ENCODE results near the gene GNAI3. TPM values are rescaled to one million over a fixed set of nuclear protein-coding genes. Genes with fewer than 3 reads are reported as not detected.

GNAI3 gene
- total and polyA plus RNA-seq, 2 of the 13 experiments (the other 11 are each of a cell fraction or from before 2014, with no cell fraction given): 4.3 to 9.0 TPM

DNA sequence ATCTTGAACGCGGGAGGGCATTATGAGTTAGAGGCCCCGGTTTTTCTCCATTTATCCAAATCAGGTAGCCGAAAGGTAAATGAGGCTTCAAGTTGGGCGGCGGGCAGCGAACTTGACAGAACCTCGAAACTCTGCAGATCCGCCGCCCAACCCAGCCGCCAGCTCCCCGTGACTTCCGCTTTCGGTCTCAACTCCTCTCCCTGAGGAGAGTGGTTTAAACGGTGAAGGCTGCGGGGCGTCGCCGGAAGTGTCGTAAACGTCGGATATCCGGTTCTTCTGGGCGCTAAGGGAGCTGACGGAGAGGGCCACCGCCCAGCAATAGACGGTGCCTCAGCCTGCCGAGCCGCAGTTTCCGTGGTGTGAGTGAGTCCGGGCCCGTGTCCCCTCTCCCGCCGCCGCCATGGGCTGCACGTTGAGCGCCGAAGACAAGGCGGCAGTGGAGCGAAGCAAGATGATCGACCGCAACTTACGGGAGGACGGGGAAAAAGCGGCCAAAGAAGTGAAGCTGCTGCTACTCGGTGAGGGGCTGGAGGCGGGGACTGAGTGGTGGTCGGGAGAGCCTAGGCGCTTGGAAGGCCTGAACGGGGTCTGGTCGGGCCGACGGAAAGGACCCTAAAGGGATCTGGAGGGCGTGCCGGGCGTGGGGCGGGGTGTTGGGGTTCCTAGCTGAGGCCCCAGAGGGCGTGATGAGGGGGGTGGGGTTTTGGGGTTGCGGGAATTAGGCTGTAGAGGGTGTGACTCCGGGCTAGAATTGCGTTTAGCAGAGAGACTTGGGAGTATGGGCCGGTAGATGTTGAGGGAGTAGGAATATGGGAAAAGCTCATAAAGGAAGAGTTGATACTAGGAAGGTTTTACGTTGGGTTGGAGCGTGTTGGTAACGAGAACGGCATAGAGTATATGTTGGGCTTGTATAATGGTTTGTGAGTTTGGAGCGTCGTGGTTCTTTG, at the start of gene GNAI3 (continued):
- TF ChIP-seq KDM2A (CRISPR knock-in tag; IDR thresholded peaks at IDR 0.05; ENCODE audit: borderline replicate concordance, low read depth): peak; percentile 84
- no peak for TF ChIP-seq PTBP1 (IDR thresholded peaks at IDR 0.05; ENCODE audit: low read depth, low read length, poor library complexity, severe bottlenecking)
- TF ChIP-seq SMYD3 (CRISPR knock-in tag; IDR thresholded peaks at IDR 0.05): peak; percentile 68; the same call in 1 of the 2 replicates
- TF ChIP-seq REL (CRISPR knock-in tag; conservative IDR thresholded peaks at IDR 0.05): no peak
- peak; percentile 66; the same call in 1 of the 2 replicates for TF ChIP-seq ZSCAN29 (CRISPR knock-in tag; conservative IDR thresholded peaks at IDR 0.05)
- TF ChIP-seq RARA (CRISPR knock-in tag; IDR thresholded peaks at IDR 0.05): peak; percentile 45; the same call in 1 of the 2 replicates
- peak; percentile 75 for TF ChIP-seq RBM39 (IDR thresholded peaks at IDR 0.05; ENCODE audit: low read depth, low read length, poor library complexity, severe bottlenecking)
- no peak for TF ChIP-seq ZNF432 (CRISPR knock-in tag; IDR thresholded peaks at IDR 0.05; ENCODE audit: borderline replicate concordance)
- peak; percentile 25; the same call in 1 of the 2 replicates for TF ChIP-seq HCFC1 (IDR thresholded peaks at IDR 0.05; ENCODE audit: low read depth, low read length)
- no peak for TF ChIP-seq SETDB1 (CRISPR knock-in tag; IDR thresholded peaks at IDR 0.05; ENCODE audit: borderline replicate concordance)
- TF ChIP-seq RFX5 (IDR thresholded peaks at IDR 0.05; ENCODE audit: low read depth, low read length): no peak
- TF ChIP-seq TCF12 (IDR thresholded peaks at IDR 0.05): no peak
- TF ChIP-seq TCF12 (CRISPR knock-in tag; IDR thresholded peaks at IDR 0.05): no peak
- TF ChIP-seq HMG20B (CRISPR knock-in tag; conservative IDR thresholded peaks at IDR 0.05): no peak
- TF ChIP-seq ZNF713 (CRISPR knock-in tag; IDR thresholded peaks at IDR 0.05): no peak
- TF ChIP-seq, protein P1, sequence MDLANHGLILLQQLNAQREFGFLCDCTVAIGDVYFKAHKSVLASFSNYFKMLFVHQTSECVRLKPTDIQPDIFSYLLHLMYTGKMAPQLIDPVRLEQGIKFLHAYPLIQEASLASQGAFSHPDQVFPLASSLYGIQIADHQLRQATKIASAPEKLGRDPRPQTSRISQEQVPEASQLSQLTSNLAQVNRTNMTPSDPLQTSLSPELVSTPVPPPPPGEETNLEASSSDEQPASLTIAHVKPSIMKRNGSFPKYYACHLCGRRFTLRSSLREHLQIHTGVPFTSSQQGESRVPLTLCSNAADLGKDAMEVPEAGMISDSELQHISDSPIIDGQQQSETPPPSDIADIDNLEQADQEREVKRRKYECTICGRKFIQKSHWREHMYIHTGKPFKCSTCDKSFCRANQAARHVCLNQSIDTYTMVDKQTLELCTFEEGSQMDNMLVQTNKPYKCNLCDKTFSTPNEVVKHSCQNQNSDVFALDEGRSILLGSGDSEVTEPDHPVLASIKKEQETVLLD (CRISPR knock-in tag; IDR thresholded peaks at IDR 0.05; ENCODE audit: low read depth): 0 out of 2 replicates have a peak, but pooled peaks have one; percentile 51
- TF ChIP-seq U2AF1 (optimal IDR thresholded peaks at IDR 0.05; ENCODE audit: low read depth, low read length): no peak
- no peak for TF ChIP-seq ATAD3A (CRISPR knock-in tag; IDR thresholded peaks at IDR 0.05)
- peak; percentile 85; the same call in 1 of the 2 replicates for TF ChIP-seq SAFB2 (CRISPR knock-in tag; IDR thresholded peaks at IDR 0.05; ENCODE audit: borderline replicate concordance, low read depth)
- TF ChIP-seq MTA1 (CRISPR knock-in tag; IDR thresholded peaks at IDR 0.05; ENCODE audit: borderline replicate concordance): peak; percentile 55; the same call in 1 of the 2 replicates
- no peak for TF ChIP-seq ZNF354B (CRISPR knock-in tag; IDR thresholded peaks at IDR 0.05)
- peak; percentile 71 for TF ChIP-seq BORCS8-MEF2B (CRISPR knock-in tag; IDR thresholded peaks at IDR 0.05)
- TF ChIP-seq, protein P2, sequence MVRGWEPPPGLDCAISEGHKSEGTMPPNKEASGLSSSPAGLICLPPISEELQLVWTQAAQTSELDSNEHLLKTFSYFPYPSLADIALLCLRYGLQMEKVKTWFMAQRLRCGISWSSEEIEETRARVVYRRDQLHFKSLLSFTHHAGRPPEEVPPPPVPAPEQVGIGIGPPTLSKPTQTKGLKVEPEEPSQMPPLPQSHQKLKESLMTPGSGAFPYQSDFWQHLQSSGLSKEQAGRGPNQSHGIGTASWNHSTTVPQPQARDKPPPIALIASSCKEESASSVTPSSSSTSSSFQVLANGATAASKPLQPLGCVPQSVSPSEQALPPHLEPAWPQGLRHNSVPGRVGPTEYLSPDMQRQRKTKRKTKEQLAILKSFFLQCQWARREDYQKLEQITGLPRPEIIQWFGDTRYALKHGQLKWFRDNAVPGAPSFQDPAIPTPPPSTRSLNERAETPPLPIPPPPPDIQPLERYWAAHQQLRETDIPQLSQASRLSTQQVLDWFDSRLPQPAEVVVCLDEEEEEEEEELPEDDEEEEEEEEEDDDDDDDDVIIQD (CRISPR knock-in tag; IDR thresholded peaks at IDR 0.05; ENCODE audit: low read depth): no peak
- TF ChIP-seq, protein P3, sequence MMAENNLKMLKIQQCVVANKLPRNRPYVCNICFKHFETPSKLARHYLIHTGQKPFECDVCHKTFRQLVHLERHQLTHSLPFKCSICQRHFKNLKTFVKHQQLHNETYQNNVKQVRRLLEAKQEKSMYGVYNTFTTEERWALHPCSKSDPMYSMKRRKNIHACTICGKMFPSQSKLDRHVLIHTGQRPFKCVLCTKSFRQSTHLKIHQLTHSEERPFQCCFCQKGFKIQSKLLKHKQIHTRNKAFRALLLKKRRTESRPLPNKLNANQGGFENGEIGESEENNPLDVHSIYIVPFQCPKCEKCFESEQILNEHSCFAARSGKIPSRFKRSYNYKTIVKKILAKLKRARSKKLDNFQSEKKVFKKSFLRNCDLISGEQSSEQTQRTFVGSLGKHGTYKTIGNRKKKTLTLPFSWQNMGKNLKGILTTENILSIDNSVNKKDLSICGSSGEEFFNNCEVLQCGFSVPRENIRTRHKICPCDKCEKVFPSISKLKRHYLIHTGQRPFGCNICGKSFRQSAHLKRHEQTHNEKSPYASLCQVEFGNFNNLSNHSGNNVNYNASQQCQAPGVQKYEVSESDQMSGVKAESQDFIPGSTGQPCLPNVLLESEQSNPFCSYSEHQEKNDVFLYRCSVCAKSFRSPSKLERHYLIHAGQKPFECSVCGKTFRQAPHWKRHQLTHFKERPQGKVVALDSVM (CRISPR knock-in tag; IDR thresholded peaks at IDR 0.05): peak; percentile 48; the same call in 1 of the 2 replicates
- TF ChIP-seq TOE1 (CRISPR knock-in tag; IDR thresholded peaks at IDR 0.05): no peak
